Jurkat, Clone E6-1 (cell line): ENCODE results near the gene CXCR2.

Experiments
- DNase-seq: peaks from one replicate; pipeline ENCODE4 v3.0.0-alpha.2; 2011; ENCODE audit warnings: low read depth, low spot score
- H3K4me3 ChIP-seq: 2 replicates; pipeline ENCODE4 v1.5.1; 2011; ENCODE audit warnings: mild to moderate bottlenecking, low read length, control low read depth, moderate library complexity

Gene CXCR2

DNA sequence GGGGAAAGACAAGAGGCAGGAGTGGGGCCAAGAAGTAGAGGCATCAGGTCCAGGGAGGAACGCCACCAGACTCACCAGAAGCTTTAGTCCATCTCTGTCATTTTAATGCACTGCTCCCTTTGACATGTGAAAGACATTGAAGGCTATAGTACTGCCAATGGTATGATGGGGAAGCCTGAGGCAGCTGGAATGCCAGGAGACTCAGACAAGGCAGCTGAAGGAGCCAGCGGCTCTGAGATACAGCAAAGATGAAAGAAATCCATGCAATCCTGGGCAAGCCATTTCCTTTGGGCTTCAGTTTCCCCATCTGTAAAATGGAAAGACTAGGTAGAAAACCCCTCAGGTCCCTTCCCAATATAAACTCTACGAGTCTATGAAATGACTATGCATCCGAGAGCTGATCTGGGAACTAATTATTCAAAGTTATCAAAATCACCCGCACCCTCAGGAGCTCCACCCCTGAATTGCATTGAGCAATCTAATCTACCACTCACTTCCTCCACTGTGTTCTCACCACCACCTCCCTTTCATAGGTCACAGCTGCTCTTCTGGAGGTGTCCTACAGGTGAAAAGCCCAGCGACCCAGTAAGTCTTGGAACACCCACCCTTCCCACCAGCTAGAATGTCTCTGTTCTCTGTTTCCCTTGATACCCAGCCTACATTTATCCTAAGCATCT, 3.1 kb downstream of the CXCR2 start:
- H3K4me3 ChIP-seq: no peak overlapping the region
- no peak for DNase-seq

DNA sequence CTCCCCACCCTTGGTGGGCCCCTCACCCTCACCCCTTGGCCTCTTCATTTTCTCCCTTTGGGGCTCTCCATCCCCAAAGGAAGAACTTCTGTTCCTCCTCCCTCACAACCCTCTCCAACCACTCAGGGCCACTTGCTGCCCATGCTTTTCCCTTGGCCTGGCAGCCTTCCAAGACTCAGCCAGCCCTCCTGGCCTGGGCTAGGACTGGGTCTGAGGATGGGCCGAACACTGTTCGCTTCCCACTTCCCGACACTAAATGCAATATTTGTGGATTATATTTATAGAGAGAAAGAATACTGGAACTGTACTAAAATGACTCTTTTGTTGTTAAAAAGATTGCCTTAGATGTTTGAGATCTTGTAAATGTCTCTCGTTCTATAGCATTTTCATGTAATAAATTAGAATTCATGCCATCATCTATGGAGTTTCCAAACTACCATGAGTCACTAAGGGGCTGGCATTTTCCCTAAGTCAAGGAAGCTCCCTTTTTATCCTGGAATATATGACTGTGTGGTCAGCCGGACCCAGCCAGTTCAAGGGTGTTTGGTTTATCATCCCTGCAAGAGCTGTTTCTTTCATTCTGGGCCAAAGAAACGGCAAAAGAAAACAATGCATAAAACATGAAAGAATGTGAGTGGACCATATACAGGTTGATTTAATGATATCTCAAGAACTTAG, 3.8 kb downstream of the CXCR2 start:
- H3K4me3 ChIP-seq: no peak overlapping the region
- DNase-seq: no peak

DNA sequence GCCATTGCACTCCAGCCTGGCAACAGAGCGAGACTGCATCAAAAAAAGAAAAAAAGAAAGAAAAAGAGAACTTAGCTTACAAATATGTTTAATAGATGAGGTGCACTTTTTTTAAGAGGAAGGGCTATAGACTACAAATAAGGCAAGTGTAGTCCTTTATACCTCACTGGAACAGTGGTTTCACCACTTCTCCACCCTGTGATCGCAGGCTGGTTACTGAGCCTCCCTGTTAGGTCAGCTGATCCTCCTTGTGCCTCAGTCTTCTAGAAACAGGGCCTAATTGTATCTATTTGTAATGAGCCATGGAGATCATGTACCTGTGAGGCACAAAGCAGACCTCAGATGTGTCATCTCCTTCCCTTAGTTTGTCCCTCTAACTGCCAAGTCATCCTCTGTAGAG, 4.5 kb downstream of the CXCR2 start:
- no peak overlapping the region for H3K4me3 ChIP-seq
- DNase-seq: no peak

DNA sequence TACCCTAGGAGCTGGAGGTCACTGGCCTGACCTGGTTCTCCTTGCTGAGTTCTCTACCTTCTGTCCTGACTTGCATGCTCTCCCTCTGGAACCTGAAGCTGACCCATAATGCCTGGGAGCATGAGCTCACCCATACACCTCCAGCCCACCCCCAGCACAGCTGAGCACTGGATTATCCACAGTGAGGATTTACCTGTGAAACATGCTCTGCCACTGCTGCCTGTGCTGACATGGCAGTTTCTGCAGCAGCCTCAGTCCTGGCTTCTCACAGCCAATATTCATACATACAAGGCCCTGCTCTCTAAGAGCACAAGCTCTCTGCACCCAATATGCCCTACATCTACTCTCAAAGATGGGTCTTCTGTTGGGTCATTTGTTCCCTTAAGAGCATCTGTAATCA, 5.0 kb downstream of the CXCR2 start:
- no peak for DNase-seq
- H3K4me3 ChIP-seq: no peak overlapping the region

DNA sequence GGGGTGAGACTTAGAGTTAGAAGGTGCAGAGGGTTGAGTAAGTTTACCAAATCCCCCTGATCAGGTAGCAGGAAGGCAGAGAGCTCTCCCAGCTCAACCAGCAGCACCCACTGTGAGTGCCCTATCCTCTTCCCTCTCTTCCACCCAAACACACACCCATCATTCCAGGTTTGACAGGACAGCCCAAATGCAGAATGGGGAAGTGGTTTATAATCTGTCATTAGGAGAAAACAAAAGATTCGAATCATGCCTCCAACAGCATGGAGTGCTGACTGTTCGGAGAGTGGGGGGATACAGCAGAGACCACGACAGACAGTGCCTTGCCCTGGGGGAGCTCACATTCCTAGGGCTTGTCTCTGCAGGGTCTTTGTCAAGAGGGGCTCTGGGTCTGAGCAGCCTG, 11.7 kb downstream of the CXCR2 start:
- DNase-seq: no peak
- H3K4me3 ChIP-seq: no peak overlapping the region

DNA sequence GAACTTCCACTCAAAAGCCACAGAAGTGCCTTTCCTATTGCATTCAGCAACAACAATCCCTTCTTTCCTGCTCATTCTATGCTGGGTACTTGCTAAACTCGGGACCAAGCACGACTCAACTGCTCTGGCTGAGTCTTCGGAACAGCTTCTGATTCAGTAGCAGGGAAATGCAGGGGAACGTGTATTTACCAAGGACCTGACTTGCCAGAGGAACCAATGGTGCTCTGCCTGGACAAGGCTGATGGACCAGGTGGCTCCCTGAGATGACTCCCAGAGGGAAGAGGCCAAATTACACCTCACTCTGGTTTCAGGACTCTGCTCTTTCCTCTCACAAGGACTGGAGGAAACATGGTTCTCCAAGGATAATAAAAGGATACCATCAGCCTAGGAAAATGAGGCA, 12.2 kb downstream of the CXCR2 start:
- no peak for DNase-seq
- no peak overlapping the region for H3K4me3 ChIP-seq

DNA sequence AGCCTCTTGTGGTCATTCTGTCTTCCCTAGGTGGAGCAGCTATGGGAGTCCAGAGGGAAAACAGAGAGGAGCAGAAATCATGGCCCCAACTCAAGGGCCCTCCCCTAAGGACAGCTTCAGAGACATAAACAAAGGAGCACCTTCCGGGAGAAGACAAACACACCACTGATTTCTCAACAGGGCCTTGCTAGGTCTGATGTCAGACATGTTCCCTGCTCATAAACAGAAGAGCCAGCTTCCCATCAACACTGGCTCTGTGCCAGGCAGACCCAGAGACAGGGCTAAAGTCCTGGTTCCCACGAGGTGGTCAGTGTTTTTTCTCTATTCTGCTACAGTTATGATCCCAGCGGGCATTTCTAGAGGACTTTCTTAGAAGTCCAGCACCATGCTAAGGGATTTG, 19.3 kb downstream of the CXCR2 start:
- H3K4me3 ChIP-seq: no peak overlapping the region
- no peak for DNase-seq

DNA sequence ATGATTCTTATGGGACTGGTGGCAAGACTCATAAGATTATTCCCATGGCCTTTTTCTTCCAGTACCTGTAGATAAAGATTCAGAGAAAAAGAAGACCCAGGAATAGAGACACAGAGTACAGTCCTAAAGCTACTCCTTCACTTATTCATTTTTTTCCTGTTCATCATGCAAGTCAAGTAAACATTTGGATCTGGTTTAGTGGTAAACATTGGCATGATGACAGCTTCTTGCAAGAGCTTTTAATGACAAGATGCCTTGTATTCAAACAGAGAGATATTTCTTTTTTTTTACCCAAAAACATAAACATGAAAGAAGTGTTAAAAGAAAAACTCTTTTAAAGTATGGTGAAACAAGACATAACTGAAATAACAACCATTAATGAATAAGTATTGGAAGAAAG, 20.2 kb downstream of the CXCR2 start:
- no peak for DNase-seq
- no peak overlapping the region for H3K4me3 ChIP-seq

DNA sequence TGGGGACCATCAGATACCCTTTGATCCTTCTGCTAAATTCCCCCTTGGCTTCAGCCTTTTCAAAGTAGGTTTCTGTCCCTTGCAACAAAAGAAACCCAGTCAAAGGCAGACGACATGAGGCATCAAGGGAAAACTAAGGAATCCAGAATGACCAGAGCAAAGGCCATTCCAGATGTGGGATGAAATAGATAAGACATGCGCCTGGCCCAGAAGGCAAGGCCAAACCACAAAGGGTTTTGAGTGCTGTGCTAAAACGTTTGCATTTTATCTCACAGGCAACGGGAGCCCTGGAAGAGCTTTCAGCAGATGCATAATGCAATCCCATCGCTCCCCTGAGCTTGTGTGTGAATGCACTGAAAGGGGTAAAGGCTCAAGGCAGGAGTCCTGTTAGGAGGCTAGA, 23.3 kb downstream of the CXCR2 start:
- no peak for DNase-seq
- H3K4me3 ChIP-seq: no peak overlapping the region

DNA sequence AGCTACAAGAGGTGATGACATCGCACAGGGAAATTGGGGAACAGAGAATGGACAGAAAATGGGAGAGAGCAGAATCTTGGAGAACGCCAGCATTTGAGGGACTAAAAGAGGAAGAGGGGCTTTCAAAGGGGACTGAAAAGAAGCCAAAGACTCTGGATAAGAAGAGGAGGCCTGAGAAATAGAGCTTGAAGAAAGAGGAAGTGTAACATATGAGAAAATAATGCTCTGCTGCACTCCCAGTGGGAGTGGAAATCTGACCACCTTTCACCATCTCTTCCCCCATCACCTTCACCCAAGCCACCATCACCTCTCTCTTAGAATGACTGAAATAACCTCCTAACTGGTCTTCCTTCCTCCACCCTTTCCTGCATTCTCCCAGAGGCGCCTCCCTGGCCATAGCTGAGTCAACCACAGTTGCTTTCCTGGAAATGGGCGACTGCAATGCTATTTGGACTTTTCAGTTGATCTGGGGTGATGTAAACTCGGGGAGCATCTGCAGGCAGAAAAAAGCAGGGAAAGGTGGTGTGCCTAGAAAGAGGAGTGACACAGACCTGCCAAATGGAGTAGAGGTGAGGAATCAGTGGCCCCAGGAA, 24.1 kb downstream of the CXCR2 start:
- no peak for DNase-seq
- H3K4me3 ChIP-seq: no peak overlapping the region

DNA sequence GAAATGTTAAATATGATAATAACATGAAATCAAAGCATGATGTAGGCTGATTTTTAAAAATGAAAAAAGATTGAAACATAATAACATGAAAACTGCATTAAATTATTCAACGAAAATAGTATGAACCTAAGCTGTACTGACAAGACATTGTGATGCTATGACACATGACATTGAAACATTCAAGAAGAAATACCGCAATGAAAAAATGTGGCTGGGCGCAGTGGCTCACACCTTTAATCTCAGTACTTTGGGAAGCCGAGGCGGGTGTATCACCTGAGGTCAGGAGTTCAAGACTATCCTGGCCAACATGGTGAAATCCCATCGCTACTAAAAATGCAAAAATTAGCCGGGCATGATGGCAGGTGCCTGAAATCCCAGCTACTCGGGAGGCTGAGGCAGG, 26.3 kb downstream of the CXCR2 start:
- H3K4me3 ChIP-seq: no peak overlapping the region
- no peak for DNase-seq

DNA sequence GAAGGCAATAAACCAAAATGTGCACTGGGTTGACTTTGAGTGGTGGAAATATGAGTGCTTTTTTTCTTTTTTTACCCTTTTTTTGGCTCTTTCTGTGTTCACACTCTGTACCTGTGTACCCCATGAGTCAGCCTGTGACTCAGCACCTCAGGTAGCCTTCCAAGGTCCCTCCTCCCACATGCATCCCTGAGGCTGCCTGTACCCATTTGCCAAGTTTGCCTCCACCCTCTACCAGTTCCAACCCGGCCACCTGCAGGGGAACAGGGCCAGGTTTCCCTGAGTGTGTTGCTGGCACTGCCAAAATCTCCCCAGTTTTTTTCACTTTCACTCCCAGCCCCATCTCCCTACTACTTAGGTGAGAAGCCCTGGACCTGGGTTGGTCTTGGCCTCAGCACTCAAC, 26.9 kb downstream of the CXCR2 start:
- DNase-seq: no peak

DNA sequence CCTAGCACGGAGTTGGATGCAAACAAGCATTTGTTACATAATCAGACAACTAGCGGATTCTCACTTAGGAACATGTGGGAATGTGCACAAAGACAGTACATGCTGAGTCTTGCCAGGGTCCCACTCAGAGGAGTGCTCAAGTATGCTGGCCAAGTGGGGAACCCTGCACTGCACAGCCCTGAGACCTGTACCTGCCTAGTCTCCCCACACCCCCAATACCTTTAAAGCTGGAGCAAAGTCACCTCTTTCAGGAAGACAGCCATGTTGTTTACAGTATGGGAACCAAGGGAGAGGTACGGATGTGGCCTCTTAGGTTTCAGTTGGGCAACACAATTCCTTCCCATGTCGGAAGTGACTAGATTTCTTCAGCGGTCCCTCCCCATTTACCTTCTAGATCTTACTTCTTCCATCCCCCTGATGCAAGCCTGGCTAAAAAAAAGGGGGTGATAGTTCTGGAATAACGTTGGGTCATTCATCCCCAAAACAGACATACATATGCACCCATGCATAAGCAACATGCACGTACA, 30.2 kb downstream of the CXCR2 start:
- no peak for DNase-seq
- H3K4me3 ChIP-seq: no peak overlapping the region

More for the DNA sequence above, 26.9 kb downstream of the CXCR2 start:
- H3K4me3 ChIP-seq: no peak overlapping the region

DNA sequence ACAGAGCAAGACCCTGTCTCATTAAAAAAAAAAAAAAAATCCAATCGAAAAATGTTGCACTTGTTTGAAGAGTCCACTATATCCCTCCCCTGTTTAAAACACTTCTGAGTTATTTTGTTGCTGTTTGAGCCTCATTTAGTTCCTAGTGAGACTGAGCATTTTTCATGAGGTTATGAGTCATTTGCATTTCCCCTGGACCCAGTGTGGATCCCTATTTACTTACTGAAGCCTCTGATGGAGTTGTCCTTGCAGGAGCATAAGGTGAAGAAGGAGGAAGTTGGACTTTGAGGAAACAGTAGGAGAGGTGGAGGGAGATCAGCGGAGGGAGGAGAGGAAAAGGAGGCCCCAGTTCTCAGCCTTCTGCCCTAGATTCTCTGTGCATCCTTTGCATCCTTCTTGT, 35.8 kb downstream of the CXCR2 start:
- no peak overlapping the region for H3K4me3 ChIP-seq
- DNase-seq: no peak

DNA sequence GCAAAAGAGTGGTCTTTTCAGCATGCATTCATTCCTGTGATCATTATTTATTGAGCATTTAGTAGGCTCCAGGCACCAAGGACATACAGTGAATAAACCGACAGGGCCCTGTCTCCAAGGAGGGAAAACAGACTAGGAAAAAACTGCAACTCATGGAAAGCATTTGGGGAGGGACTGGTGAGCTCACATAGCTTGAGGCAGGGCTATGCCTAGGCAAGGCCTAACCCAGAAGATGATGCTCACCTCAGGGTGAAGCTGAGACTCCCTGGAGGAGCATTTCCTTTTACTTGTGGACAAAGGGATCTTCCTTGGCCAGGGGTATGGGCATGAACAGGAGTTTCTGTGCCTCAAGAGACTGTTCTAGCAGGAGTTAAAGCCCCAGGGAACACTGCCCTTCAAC, 37.0 kb downstream of the CXCR2 start:
- H3K4me3 ChIP-seq: no peak overlapping the region
- DNase-seq: no peak

DNA sequence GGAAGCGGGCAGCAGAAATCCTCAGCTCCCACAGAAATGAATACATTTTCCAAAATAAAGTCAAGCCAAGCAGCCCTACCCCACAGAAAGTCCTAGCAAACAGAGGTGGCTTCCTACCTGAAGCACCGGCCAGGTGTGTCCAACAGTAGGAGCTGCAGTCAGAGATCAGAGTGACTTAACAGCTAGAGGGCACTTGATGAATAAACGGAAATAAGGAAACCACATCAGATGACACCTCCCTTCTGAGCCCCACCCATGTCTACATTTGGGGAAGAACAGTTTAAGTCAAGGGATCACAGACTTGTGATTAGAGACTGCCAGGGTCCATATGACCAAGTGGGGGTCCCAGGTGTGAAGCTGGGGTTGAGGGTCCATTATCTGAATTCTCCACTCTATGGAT, 41.0 kb downstream of the CXCR2 start, which contains the start of gene CXCR1:
Gene CXCR1 (minus strand): TSS at position 172 of the 400 bp plus-strand sequence. CDS start 1,751 bp downstream, outside the sequence.
- no peak within 1 kb of the TSS for H3K4me3 ChIP-seq
- peak; percentile 80 for DNase-seq

DNA sequence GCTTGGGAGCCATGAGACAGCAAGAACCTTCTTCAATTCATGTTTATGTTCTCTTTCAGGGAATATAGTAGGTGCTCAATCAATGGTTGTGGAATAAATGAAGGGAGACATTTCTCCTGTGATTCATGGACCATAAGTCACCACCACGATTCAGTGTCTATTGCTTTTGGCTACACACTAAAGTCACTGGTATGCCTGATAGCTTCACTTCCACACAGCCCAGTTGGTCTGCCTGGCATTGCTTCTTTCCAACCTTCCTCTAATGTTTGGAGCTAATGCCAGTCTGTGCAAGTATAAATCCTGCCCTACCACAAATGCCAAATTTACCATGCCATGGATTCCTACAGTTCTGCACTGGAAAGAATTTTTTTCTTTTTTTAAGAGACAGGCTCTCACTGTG, 42.2 kb downstream of the CXCR2 start:
- no peak for DNase-seq
- no peak overlapping the region for H3K4me3 ChIP-seq

DNA sequence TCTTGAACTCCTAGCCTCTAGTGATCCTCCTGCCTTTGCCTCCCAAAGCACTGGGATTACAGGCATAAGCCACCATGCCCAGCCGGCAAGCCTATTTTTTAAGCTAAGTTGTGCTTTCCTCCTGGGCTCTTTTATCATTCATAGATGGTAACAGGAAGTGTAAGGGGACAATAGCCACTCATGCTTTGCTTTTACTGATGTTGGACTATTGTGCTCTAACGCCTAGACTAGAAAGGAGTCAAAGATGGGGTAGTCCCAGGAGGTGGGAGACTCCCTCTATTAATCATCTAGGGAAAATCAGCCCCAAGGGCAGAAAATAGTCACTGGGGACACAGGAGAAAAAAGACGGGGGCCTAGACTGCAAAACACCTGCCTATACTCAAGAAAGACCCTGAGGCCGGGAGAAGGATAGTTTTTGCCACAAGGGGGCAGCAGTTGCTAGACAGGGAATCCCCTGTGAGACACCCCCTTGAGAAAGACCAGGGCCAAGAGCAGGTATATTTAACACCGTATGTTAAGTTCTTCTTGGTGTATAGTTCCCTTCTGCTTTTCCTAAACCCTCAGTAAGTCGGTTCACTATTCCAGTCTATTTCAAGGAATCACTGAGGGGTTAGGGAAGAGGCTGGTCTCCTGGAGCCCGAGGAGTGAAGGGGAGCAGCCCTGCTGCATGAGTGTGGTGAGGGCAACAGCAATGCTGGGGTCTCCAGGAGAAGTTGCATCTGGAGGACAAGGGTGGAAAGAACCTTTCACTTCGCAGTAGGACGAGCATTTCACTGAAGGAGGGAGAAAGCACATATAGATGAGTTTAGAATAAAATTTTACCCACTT, 43.0 kb downstream of the CXCR2 start:
- peak; percentile 61 for DNase-seq
- no peak overlapping the region for H3K4me3 ChIP-seq

DNA sequence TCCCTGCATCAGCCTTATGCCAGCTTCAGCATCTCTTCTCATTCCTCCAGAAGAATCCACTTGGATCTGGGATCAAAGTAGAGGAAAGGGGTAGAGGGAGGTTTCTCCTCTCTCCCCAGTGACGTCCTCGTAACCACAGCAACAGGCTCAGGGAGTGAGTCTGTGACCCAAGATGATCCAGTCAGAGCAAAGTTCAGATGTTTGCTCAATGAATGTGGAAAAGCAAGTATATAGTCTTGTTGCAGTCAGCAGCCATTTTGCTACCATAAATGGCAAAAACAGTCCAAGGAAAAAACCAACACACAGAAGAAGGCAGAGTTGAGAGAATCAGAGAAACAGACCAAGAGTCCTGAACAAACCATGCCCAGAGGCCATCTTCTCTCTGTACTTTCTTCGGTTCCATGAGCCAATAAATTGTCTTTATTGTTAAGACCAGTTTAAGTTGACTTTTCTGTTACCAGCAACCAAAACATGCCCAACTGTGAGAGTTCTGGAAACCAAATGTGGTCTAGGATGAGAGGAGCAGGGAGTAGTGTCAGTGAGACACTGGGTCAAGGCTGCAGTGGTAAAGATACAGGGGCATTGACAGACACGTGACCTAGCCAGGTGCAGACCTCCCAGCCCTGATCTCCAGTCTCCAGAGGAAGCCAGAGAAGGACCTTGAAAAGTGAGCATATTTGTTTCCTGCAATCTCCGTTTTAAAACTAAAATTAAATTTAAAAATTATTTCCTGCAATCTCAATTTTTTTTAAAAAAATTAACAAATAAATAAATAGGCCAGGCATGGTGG, 44.1 kb downstream of the CXCR2 start:
- no peak for DNase-seq
- H3K4me3 ChIP-seq: no peak overlapping the region
